ENCODE results near the gene SRSF2. TPM values are rescaled to one million over a fixed set of nuclear protein-coding genes. Genes with fewer than 3 reads are reported as not detected.

Gene SRSF2
- total and polyA plus RNA-seq, 9 of the 15 experiments (the other 6 are each of a cell fraction or from before 2014, with no cell fraction given): 161 to 583 (median 393) TPM

DNA sequence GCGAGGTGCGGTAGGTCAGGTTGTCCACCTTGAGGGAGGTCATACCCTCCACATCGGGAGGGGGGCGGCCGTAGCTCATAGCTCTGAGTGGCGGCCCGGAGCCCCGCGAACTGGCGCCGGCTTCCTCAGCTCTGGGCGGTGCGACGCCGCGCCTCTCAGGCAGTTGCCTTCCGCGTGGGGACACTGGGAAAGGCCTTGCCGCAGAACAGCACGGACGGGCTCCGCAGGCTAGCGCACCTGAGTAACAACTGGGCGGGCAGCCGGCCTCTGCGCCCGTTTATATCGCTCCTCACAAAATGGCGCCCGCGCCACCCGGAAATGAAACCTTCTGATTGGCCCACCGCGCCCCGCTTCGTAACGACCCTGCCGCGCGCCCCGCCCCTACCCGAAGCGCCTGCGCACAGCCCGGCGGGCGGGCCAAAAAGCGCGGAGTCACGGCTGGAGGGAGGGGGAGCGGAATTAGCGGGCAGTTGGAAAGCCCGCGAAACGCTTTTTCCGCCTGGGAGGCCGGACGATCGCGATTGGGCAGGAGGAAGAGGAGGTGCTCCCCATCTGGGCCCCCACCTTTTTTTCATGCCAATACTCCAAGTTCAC is at the start of gene SRSF2 (continued):
- TF ChIP-seq ZNF12 (CRISPR knock-in tag; IDR thresholded peaks at IDR 0.05) (no peak; the same call in 1 of the 2 replicates), SIX5 (IDR thresholded peaks at IDR 0.05; ENCODE audit: borderline replicate concordance in 1 of 2, insufficient read depth in 1 of 2, low read depth in 1 of 2, low read length in 2 of 2) (no peak), FOXK1 (CRISPR knock-in tag; IDR thresholded peaks at IDR 0.05; ENCODE audit: borderline replicate concordance) (peak; percentile 97; the same call in 1 of the 2 replicates), HDAC3 (IDR thresholded peaks at IDR 0.05; ENCODE audit: borderline replicate concordance, partially characterized antibody) (no peak), XRCC5 (IDR thresholded peaks at IDR 0.05; ENCODE audit: low read depth, low read length) (no peak), PREB (CRISPR knock-in tag; IDR thresholded peaks at IDR 0.05) (peak; percentile 77; the same call in 1 of the 2 replicates), SAFB2 (IDR thresholded peaks at IDR 0.05; ENCODE audit: borderline replicate concordance, low read depth, low read length, severe bottlenecking) (no peak), ZBTB26 (CRISPR knock-in tag; IDR thresholded peaks at IDR 0.05) (no peak), ZNF347 (CRISPR knock-in tag; IDR thresholded peaks at IDR 0.05; ENCODE audit: low read depth) (no peak), HNRNPH1 (optimal IDR thresholded peaks at IDR 0.05; ENCODE audit: low read depth, low read length) (no peak), PTRF (tag; IDR thresholded peaks at IDR 0.05) (no peak)
- TF ChIP-seq, protein P1, sequence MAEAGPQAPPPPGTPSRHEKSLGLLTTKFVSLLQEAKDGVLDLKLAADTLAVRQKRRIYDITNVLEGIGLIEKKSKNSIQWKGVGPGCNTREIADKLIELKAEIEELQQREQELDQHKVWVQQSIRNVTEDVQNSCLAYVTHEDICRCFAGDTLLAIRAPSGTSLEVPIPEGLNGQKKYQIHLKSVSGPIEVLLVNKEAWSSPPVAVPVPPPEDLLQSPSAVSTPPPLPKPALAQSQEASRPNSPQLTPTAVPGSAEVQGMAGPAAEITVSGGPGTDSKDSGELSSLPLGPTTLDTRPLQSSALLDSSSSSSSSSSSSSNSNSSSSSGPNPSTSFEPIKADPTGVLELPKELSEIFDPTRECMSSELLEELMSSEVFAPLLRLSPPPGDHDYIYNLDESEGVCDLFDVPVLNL (CRISPR knock-in tag; IDR thresholded peaks at IDR 0.05; ENCODE audit: low read depth): peak; percentile 91
- TF ChIP-seq, protein P2, sequence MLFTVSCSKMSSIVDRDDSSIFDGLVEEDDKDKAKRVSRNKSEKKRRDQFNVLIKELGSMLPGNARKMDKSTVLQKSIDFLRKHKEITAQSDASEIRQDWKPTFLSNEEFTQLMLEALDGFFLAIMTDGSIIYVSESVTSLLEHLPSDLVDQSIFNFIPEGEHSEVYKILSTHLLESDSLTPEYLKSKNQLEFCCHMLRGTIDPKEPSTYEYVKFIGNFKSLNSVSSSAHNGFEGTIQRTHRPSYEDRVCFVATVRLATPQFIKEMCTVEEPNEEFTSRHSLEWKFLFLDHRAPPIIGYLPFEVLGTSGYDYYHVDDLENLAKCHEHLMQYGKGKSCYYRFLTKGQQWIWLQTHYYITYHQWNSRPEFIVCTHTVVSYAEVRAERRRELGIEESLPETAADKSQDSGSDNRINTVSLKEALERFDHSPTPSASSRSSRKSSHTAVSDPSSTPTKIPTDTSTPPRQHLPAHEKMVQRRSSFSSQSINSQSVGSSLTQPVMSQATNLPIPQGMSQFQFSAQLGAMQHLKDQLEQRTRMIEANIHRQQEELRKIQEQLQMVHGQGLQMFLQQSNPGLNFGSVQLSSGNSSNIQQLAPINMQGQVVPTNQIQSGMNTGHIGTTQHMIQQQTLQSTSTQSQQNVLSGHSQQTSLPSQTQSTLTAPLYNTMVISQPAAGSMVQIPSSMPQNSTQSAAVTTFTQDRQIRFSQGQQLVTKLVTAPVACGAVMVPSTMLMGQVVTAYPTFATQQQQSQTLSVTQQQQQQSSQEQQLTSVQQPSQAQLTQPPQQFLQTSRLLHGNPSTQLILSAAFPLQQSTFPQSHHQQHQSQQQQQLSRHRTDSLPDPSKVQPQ (CRISPR knock-in tag; IDR thresholded peaks at IDR 0.05; ENCODE audit: borderline replicate concordance): no peak
- TF ChIP-seq, protein P3, sequence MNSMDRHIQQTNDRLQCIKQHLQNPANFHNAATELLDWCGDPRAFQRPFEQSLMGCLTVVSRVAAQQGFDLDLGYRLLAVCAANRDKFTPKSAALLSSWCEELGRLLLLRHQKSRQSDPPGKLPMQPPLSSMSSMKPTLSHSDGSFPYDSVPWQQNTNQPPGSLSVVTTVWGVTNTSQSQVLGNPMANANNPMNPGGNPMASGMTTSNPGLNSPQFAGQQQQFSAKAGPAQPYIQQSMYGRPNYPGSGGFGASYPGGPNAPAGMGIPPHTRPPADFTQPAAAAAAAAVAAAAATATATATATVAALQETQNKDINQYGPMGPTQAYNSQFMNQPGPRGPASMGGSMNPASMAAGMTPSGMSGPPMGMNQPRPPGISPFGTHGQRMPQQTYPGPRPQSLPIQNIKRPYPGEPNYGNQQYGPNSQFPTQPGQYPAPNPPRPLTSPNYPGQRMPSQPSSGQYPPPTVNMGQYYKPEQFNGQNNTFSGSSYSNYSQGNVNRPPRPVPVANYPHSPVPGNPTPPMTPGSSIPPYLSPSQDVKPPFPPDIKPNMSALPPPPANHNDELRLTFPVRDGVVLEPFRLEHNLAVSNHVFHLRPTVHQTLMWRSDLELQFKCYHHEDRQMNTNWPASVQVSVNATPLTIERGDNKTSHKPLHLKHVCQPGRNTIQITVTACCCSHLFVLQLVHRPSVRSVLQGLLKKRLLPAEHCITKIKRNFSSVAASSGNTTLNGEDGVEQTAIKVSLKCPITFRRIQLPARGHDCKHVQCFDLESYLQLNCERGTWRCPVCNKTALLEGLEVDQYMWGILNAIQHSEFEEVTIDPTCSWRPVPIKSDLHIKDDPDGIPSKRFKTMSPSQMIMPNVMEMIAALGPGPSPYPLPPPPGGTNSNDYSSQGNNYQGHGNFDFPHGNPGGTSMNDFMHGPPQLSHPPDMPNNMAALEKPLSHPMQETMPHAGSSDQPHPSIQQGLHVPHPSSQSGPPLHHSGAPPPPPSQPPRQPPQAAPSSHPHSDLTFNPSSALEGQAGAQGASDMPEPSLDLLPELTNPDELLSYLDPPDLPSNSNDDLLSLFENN (IDR thresholded peaks at IDR 0.05; ENCODE audit: low read depth in 2 of 2, low read length in 2 of 2): peak in 1 of 2 experiments; percentile 93; a peak in 2 of 4 replicates

All from K562 (cell line).